Trophoblast cell (in vitro differentiated cells and primary cell): ENCODE results near the gene SMAP2.

Experiments used
- DNase-seq, 2 donors: peaks; one replicate each; pipeline ENCODE4 v3.0.0-alpha.2; 2016
- H2AFZ ChIP-seq: 2 replicates; pipeline ENCODE4 v1.6.1; 2013; ENCODE audit warnings: low read length, moderate library complexity, mild to moderate bottlenecking; ENCODE audit not compliant: insufficient read depth, poor library complexity
- H2AK5ac ChIP-seq: 2 replicates; pipeline ENCODE4 v1.6.1; 2013; ENCODE audit warnings: mild to moderate bottlenecking, low read length
- H2BK120ac ChIP-seq: 2 replicates; pipeline ENCODE4 v1.6.1; 2013; ENCODE audit warnings: low read length, mild to moderate bottlenecking, moderate library complexity; ENCODE audit not compliant: insufficient read depth, poor library complexity
- H2BK12ac ChIP-seq: 2 replicates; pipeline ENCODE4 v1.6.1; 2013; ENCODE audit warnings: mild to moderate bottlenecking, low read length, moderate library complexity
- H2BK5ac ChIP-seq: 2 replicates; pipeline ENCODE4 v1.6.1; 2013; ENCODE audit warnings: low read length, low read depth, moderate library complexity, mild to moderate bottlenecking; ENCODE audit not compliant: poor library complexity
- H3K14ac ChIP-seq: 2 replicates; pipeline ENCODE4 v1.6.1; 2013; ENCODE audit warnings: mild to moderate bottlenecking, low read length
- H3K18ac ChIP-seq: 2 replicates; pipeline ENCODE4 v1.6.1; 2013; ENCODE audit warnings: mild to moderate bottlenecking, low read length
- H3K23ac ChIP-seq: 2 replicates; pipeline ENCODE4 v1.6.1; 2013; ENCODE audit warnings: low read length
- H3K27ac ChIP-seq: 2 replicates; pipeline ENCODE4 v1.5.1; 2013; ENCODE audit warnings: low read depth, mild to moderate bottlenecking, inconsistent platforms, low read length, moderate library complexity
- H3K27me3 ChIP-seq: 2 replicates; pipeline ENCODE4 v1.6.1; 2013; ENCODE audit warnings: inconsistent platforms, mild to moderate bottlenecking, low read length, moderate library complexity; ENCODE audit not compliant: insufficient read depth
- H3K36me3 ChIP-seq, 2 experiments: 1 replicate in 1 of 2; 2 replicates in 1 of 2; pipeline ENCODE4 v1.6.1; 2013; ENCODE audit warnings: low read length in 2 of 2, mild to moderate bottlenecking in 2 of 2, moderate library complexity in 1 of 2; ENCODE audit not compliant: insufficient read depth in 2 of 2, control insufficient read depth in 1 of 2
- H3K4ac ChIP-seq: 2 replicates; pipeline ENCODE4 v1.6.1; 2013; ENCODE audit warnings: low read depth, mild to moderate bottlenecking, low read length, moderate library complexity
- H3K4me1 ChIP-seq, 2 experiments: 1 replicate in 1 of 2; 2 replicates in 1 of 2; pipeline ENCODE4 v1.6.1; 2013; ENCODE audit warnings: low read length in 2 of 2, mild to moderate bottlenecking in 2 of 2, moderate library complexity in 1 of 2; ENCODE audit not compliant: insufficient read depth in 2 of 2, control insufficient read depth in 1 of 2
- H3K4me2 ChIP-seq: 2 replicates; pipeline ENCODE4 v1.6.1; 2013; ENCODE audit warnings: inconsistent platforms, mild to moderate bottlenecking, low read length, moderate library complexity
- H3K4me3 ChIP-seq: 2 replicates; pipeline ENCODE4 v1.5.1; 2013; ENCODE audit warnings: mild to moderate bottlenecking, low read depth, low read length, inconsistent platforms
- H3K79me1 ChIP-seq: one replicate; pipeline ENCODE4 v1.6.1; 2013; ENCODE audit warnings: low read length
- H3K79me2 ChIP-seq: 2 replicates; pipeline ENCODE4 v1.6.1; 2013; ENCODE audit warnings: low read length, mild to moderate bottlenecking; ENCODE audit not compliant: control insufficient read depth, insufficient read depth, poor library complexity
- H3K9ac ChIP-seq: 2 replicates; pipeline ENCODE4 v1.6.1; 2013; ENCODE audit warnings: mild to moderate bottlenecking, low read length
- H3K9me3 ChIP-seq: 2 replicates; pipeline ENCODE4 v1.6.1; 2013; ENCODE audit warnings: low read depth, mild to moderate bottlenecking, control low read depth, inconsistent platforms, low read length; ENCODE audit not compliant: insufficient read depth
- H4K12ac ChIP-seq: 2 replicates; pipeline ENCODE4 v1.6.1; 2013; ENCODE audit warnings: low read depth, mild to moderate bottlenecking, low read length, moderate library complexity
- H4K8ac ChIP-seq: 2 replicates; pipeline ENCODE4 v1.6.1; 2013; ENCODE audit warnings: low read depth, mild to moderate bottlenecking, low read length, moderate library complexity
- H4K91ac ChIP-seq: one replicate; pipeline ENCODE4 v1.6.1; 2013; ENCODE audit warnings: low read depth, mild to moderate bottlenecking, low read length, moderate library complexity
- WGBS: extraction: QIAGEN DNeasy Blood & Tissue Kit; methylation state at CpG from one replicate; pipeline ENCODE4 v1.1.7; 2013; ENCODE audit warnings: missing lambda C conversion rate; ENCODE audit not compliant: insufficient read length, insufficient coverage; ENCODE audit errors: extremely low coverage; 5-methylcytosine and 5-hydroxymethylcytosine counted together

The SMAP2 gene

GRCh38 chr1:40353082-40353481, 20.4 kb upstream of the SMAP2 start:
- Histone ChIP-seq H3K14ac (no peak overlapping the region), H3K79me2 (no peaks in the 10 kb centered on the region), H3K9me3 (no peaks in the 10 kb centered on the region), H3K18ac (no peak overlapping the region), H3K9ac (no peak overlapping the region), H2BK12ac (no peak overlapping the region), H3K23ac (peak overlapping the region; percentile 91), H4K12ac (no peak overlapping the region), H2BK120ac (peak overlapping the region; percentile 66), H4K91ac (peak overlapping the region; percentile 62), H3K79me1 (no peaks in the 10 kb centered on the region), H2AFZ (no peak overlapping the region), H3K36me3 (no peaks in the 10 kb centered on the region), H3K4ac (no peak overlapping the region), H2AK5ac (no peak overlapping the region), H3K4me2 (no peak overlapping the region), H3K27ac (no peak overlapping the region), H3K4me1 (peaks cover 0 to 3% of the 10 kb centered on the region in 2 experiments), H3K27me3 (no peaks in the 10 kb centered on the region), H3K4me3 (no peak overlapping the region), H4K8ac (no peak overlapping the region), H2BK5ac (no peak overlapping the region)
- peak in 1 of 2 donors; percentile 2 for DNase-seq
- no CpG with 5 or more reads among the region's 3 CpGs for WGBS

- no peak for DNase-seq
- H2BK5ac ChIP-seq, result no peak overlapping the region
These were observed 15.9 kb upstream of the SMAP2 start for GRCh38 chr1:40357625-40358024.

GRCh38 chr1:40360631-40361030, 12.9 kb upstream of the SMAP2 start:
- H3K4ac ChIP-seq, result no peak overlapping the region
- no peak overlapping the region for H3K18ac ChIP-seq
- no peak overlapping the region for H3K23ac ChIP-seq
- no peak overlapping the region for H4K12ac ChIP-seq
- no peaks in the 10 kb centered on the region for H3K36me3 ChIP-seq
- no peak for DNase-seq
- H3K27me3 ChIP-seq, result no peaks in the 10 kb centered on the region
- H4K8ac ChIP-seq, result no peak overlapping the region
- no peaks in the 10 kb centered on the region for H3K79me2 ChIP-seq
- no peaks in the 10 kb centered on the region for H3K4me1 ChIP-seq
- H3K14ac ChIP-seq, result no peak overlapping the region
- H3K79me1 ChIP-seq, result no peaks in the 10 kb centered on the region
- H2BK120ac ChIP-seq, result no peak overlapping the region
- H3K4me2 ChIP-seq, result no peak overlapping the region
- H2AFZ ChIP-seq, result no peak overlapping the region
- H3K27ac ChIP-seq, result no peak overlapping the region
- no peak overlapping the region for H2BK5ac ChIP-seq
- H4K91ac ChIP-seq, result no peak overlapping the region
- H3K9me3 ChIP-seq, result no peaks in the 10 kb centered on the region
- H3K4me3 ChIP-seq, result no peak overlapping the region
- no peak overlapping the region for H2AK5ac ChIP-seq
- no peak overlapping the region for H3K9ac ChIP-seq
- H2BK12ac ChIP-seq, result no peak overlapping the region

More at GRCh38 chr1:40357625-40358024, 15.9 kb upstream of the SMAP2 start:
- no peak overlapping the region for H3K14ac ChIP-seq
- H2AK5ac ChIP-seq, result no peak overlapping the region
- H2BK12ac ChIP-seq, result no peak overlapping the region
- no peaks in the 10 kb centered on the region for H3K9me3 ChIP-seq
- H3K9ac ChIP-seq, result no peak overlapping the region
- no peak overlapping the region for H3K23ac ChIP-seq
- H3K4me2 ChIP-seq, result no peak overlapping the region
- no peak overlapping the region for H3K18ac ChIP-seq
- H3K27ac ChIP-seq, result no peak overlapping the region
- no peaks in the 10 kb centered on the region for H3K79me2 ChIP-seq
- H4K8ac ChIP-seq, result no peak overlapping the region
- no peak overlapping the region for H4K12ac ChIP-seq
- H3K4me1 ChIP-seq, result no peaks in the 10 kb centered on the region
- no peak overlapping the region for H4K91ac ChIP-seq
- no peak overlapping the region for H2AFZ ChIP-seq
- no peaks in the 10 kb centered on the region for H3K27me3 ChIP-seq
- H2BK120ac ChIP-seq, result no peak overlapping the region
- no peaks in the 10 kb centered on the region for H3K79me1 ChIP-seq
- H3K4me3 ChIP-seq, result no peak overlapping the region
- H3K36me3 ChIP-seq, result no peaks in the 10 kb centered on the region
- H3K4ac ChIP-seq, result no peak overlapping the region

- Histone ChIP-seq H3K4me3 (no peak overlapping the region), H2BK120ac (no peak overlapping the region), H3K9me3 (no peaks in the 10 kb centered on the region), H2AK5ac (no peak overlapping the region), H4K8ac (no peak overlapping the region), H3K27me3 (no peaks in the 10 kb centered on the region), H2BK5ac (no peak overlapping the region), H4K12ac (no peak overlapping the region), H3K9ac (no peak overlapping the region), H2AFZ (no peak overlapping the region), H3K23ac (no peak overlapping the region), H4K91ac (no peak overlapping the region), H3K36me3 (no peaks in the 10 kb centered on the region), H3K4me1 (no peaks in the 10 kb centered on the region), H3K18ac (no peak overlapping the region), H2BK12ac (no peak overlapping the region), H3K4me2 (no peak overlapping the region), H3K27ac (no peak overlapping the region), H3K4ac (no peak overlapping the region), H3K14ac (no peak overlapping the region), H3K79me2 (no peaks in the 10 kb centered on the region), H3K79me1 (no peaks in the 10 kb centered on the region)
- no CpG with 5 or more reads among the region's 1 CpG for WGBS
- DNase-seq, result no peak
These were observed 12.3 kb upstream of the SMAP2 start for GRCh38 chr1:40361201-40361600.
